H1 (cell line): Measurements from ENCODE around the gene GNAL.

Experiments used
- CEBPB ChIP-seq: IDR thresholded peaks from 2 replicates; pipeline ENCODE4 v1.6.1; 2012; ENCODE audit warnings: low read depth, low read length
- CHD2 ChIP-seq: IDR thresholded peaks from 2 replicates; pipeline ENCODE4 v1.6.1; 2012; ENCODE audit warnings: low read length, improper control_type of control experiment
- EGR1 ChIP-seq: IDR thresholded peaks from 2 replicates; pipeline ENCODE4 v1.6.1; 2011; ENCODE audit warnings: low read depth, low read length, borderline replicate concordance
- EP300 ChIP-seq, 2 experiments: IDR thresholded peaks; 1 replicate in 1 of 2; 2 replicates in 1 of 2; pipeline ENCODE4 v1.6.1; 2011 to 2012; ENCODE audit warnings: low read depth in 2 of 2, low read length in 2 of 2, mild to moderate bottlenecking in 2 of 2, borderline replicate concordance in 1 of 2, inconsistent platforms in 1 of 2, moderate library complexity in 1 of 2
- EZH2 ChIP-seq: fragments of 200-600 bp; sonication (generic); IDR thresholded peaks from 2 replicates; pipeline ENCODE4 v1.7.1; 2012; ENCODE audit warnings: low read depth, mild to moderate bottlenecking, moderate library complexity, low read length, inconsistent platforms; ENCODE audit not compliant: severe bottlenecking
- HDAC2 ChIP-seq, 2 experiments: fragments of 300-600 bp in 1 of 2; sonication (generic) in 1 of 2; IDR thresholded peaks; 2 replicates each; pipeline ENCODE4 v1.6.1; 2011 to 2012; ENCODE audit warnings: low read depth in 2 of 2, low read length in 2 of 2, mild to moderate bottlenecking in 2 of 2, moderate library complexity in 2 of 2, borderline replicate concordance in 1 of 2, inconsistent platforms in 1 of 2
- JUND ChIP-seq: IDR thresholded peaks from 2 replicates; pipeline ENCODE4 v1.6.1; 2011; ENCODE audit warnings: mild to moderate bottlenecking, improper control_type of control experiment, low read length
- POLR2A ChIP-seq, 2 experiments: IDR thresholded peaks; 1 replicate in 1 of 2; 2 replicates in 1 of 2; pipeline ENCODE4 v1.6.1; 2011; ENCODE audit warnings: low read depth in 2 of 2, low read length in 2 of 2, mild to moderate bottlenecking in 2 of 2; ENCODE audit errors: control extremely low read depth in 1 of 2
- POLR2AphosphoS5 ChIP-seq: IDR thresholded peaks from 2 replicates; pipeline ENCODE4 v1.6.1; 2011; ENCODE audit warnings: low read depth, low read length
- SIX5 ChIP-seq: IDR thresholded peaks from 2 replicates; pipeline ENCODE4 v1.6.1; 2011; ENCODE audit warnings: mild to moderate bottlenecking, low read depth, low read length
- TF ChIP-seq, protein P1 (sequence below), 3 experiments: IDR thresholded peaks; 1 replicate in 2 of 3; 2 replicates in 1 of 3; pipeline versions ENCODE4 v1.5.1 to v1.6.1; 2011; ENCODE audit warnings: low read length in 3 of 3, mild to moderate bottlenecking in 3 of 3, inconsistent platforms in 2 of 3, low read depth in 1 of 3, moderate library complexity in 1 of 3; ENCODE audit not compliant: insufficient read depth in 1 of 3; ENCODE audit errors: control extremely low read depth in 1 of 3
- TF ChIP-seq, protein P2 (sequence below): IDR thresholded peaks from 2 replicates; pipeline ENCODE4 v1.6.1; 2012; ENCODE audit warnings: low read length, inconsistent platforms
- TF ChIP-seq, protein P3 (sequence below): IDR thresholded peaks from 2 replicates; pipeline ENCODE4 v1.6.1; 2011; ENCODE audit warnings: low read depth, mild to moderate bottlenecking, low read length; ENCODE audit not compliant: insufficient read depth
- TF ChIP-seq, protein P4 (sequence below): IDR thresholded peaks from 2 replicates; pipeline ENCODE4 v1.6.1; 2011; ENCODE audit warnings: low read length, improper control_type of control experiment

DNA sequence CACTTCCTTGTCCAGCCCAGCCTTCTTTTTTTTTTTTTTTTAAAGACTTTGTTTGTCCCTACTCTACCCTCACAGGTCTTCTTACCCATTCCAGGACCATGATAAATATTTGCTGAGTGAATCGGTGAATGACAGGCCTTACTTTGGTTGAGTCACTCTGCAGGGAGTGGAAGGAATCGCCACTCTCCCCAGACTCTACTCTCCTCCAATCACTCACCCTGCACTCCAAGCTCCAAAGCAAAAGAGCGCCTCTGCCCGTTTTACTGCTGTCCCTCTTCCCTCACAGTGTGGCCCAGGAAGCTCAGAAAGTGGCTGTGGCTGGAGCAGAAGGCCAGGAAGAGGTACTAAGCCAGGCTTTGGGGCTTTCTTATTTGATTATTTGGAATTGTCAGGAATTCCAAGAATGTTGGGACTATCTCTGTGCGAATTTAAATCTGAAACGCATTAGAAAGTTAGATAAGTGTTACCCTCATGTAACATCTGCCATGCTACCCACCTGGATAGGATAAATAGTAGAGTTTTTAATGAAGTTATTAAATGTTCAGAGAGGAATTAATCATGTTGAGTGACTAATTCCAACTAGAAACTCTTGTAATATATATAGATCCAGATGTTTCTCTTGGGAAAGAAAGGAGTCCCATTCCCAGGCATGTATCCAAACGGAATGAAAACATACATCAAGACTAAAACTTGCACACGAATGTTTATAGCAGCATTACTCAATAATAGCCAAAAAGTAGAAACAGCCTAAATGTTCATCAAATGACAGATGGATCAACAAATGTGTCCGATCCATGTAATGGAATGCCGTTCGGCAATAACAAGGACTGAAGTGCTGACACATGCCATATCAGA is 119.2 kb downstream of the GNAL start:
- TF ChIP-seq, protein P1, sequence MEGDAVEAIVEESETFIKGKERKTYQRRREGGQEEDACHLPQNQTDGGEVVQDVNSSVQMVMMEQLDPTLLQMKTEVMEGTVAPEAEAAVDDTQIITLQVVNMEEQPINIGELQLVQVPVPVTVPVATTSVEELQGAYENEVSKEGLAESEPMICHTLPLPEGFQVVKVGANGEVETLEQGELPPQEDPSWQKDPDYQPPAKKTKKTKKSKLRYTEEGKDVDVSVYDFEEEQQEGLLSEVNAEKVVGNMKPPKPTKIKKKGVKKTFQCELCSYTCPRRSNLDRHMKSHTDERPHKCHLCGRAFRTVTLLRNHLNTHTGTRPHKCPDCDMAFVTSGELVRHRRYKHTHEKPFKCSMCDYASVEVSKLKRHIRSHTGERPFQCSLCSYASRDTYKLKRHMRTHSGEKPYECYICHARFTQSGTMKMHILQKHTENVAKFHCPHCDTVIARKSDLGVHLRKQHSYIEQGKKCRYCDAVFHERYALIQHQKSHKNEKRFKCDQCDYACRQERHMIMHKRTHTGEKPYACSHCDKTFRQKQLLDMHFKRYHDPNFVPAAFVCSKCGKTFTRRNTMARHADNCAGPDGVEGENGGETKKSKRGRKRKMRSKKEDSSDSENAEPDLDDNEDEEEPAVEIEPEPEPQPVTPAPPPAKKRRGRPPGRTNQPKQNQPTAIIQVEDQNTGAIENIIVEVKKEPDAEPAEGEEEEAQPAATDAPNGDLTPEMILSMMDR (IDR thresholded peaks at IDR 0.05; ENCODE audit: control extremely low read depth in 1 of 3, insufficient read depth in 1 of 3, low read depth in 1 of 3, low read length in 3 of 3): no peak
- no peak; the same call in 1 of the 2 replicates for TF ChIP-seq POLR2AphosphoS5
- TF ChIP-seq JUND: no peak
- TF ChIP-seq CHD2: no peak
- no peak for TF ChIP-seq HDAC2 (IDR thresholded peaks at IDR 0.05; ENCODE audit: borderline replicate concordance in 1 of 2, low read depth in 2 of 2, low read length in 2 of 2)
- peak in 1 of 2 experiments; percentile 47; a peak in 1 of 3 replicates for TF ChIP-seq POLR2A (IDR thresholded peaks at IDR 0.05; ENCODE audit: control extremely low read depth in 1 of 2, low read depth in 2 of 2, low read length in 2 of 2)
- TF ChIP-seq, protein P2, sequence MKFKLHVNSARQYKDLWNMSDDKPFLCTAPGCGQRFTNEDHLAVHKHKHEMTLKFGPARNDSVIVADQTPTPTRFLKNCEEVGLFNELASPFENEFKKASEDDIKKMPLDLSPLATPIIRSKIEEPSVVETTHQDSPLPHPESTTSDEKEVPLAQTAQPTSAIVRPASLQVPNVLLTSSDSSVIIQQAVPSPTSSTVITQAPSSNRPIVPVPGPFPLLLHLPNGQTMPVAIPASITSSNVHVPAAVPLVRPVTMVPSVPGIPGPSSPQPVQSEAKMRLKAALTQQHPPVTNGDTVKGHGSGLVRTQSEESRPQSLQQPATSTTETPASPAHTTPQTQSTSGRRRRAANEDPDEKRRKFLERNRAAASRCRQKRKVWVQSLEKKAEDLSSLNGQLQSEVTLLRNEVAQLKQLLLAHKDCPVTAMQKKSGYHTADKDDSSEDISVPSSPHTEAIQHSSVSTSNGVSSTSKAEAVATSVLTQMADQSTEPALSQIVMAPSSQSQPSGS: no peak
- peak in 1 of 2 experiments; percentile 74; a peak in 1 of 3 replicates for TF ChIP-seq EP300 (IDR thresholded peaks at IDR 0.05; ENCODE audit: borderline replicate concordance in 1 of 2, low read depth in 2 of 2, low read length in 2 of 2)
- no peak for TF ChIP-seq EGR1
- TF ChIP-seq, protein P3, sequence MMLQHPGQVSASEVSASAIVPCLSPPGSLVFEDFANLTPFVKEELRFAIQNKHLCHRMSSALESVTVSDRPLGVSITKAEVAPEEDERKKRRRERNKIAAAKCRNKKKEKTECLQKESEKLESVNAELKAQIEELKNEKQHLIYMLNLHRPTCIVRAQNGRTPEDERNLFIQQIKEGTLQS: no peak
- TF ChIP-seq SIX5: no peak
- no peak for TF ChIP-seq EZH2
- no peak for TF ChIP-seq CEBPB
- TF ChIP-seq, protein P4, sequence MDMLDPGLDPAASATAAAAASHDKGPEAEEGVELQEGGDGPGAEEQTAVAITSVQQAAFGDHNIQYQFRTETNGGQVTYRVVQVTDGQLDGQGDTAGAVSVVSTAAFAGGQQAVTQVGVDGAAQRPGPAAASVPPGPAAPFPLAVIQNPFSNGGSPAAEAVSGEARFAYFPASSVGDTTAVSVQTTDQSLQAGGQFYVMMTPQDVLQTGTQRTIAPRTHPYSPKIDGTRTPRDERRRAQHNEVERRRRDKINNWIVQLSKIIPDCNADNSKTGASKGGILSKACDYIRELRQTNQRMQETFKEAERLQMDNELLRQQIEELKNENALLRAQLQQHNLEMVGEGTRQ: no peak
